ENCODE results near the gene SCRN2. TPM values are rescaled to one million over a fixed set of nuclear protein-coding genes. Genes with fewer than 3 reads are reported as not detected.

The SCRN2 gene
- polyA plus RNA-seq, 1 donor from 2014 or later = 19.8 TPM

- Mint-ChIP-seq H3K4me1 (peaks cover 12 to 23% (median 22%) of the 10 kb centered on the region in 3 donors), H3K4me3 (peak overlapping the region; percentile 88 to 99 (median 95)), H3K27me3 (no peaks in the 10 kb centered on the region), H3K36me3 (no peaks in the 10 kb centered on the region), H3K27ac (peak overlapping the region; percentile 95 to 98 (median 95)), H3K9me3 (no peaks in the 10 kb centered on the region)
Measured at GRCh38 chr17:47830396-47831002, 10.6 kb downstream of the SCRN2 start.

DNA sequence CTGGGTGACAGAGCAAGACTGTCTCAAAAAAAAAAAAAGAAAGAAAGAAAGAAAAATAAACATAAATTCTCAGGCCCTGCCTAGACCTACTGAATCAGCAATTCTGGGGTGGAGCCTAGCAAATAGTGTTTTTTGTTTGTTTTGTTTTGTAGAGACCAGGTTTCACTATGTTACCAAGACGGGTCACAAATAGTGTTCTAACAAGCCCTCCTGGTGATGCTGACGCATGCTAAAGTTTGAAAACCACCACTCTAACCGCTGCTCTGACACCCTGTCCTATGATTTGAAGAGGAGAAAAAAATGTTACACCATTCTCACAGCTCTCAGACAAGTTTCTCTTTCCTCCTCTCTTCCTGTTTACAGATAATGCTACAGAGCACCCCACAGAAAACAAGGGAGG, 11.2 kb downstream of the SCRN2 start:
- H3K9me3 Mint-ChIP-seq = no peaks in the 10 kb centered on the region
- peak overlapping the region in 2 of 3 donors; percentile 95 to 98 for H3K27ac Mint-ChIP-seq
- peak overlapping the region; percentile 88 to 99 (median 95) for H3K4me3 Mint-ChIP-seq
- no peaks in the 10 kb centered on the region for H3K27me3 Mint-ChIP-seq
- H3K36me3 Mint-ChIP-seq = no peaks in the 10 kb centered on the region
- peaks cover 12 to 23% (median 22%) of the 10 kb centered on the region in 3 donors for H3K4me1 Mint-ChIP-seq

DNA sequence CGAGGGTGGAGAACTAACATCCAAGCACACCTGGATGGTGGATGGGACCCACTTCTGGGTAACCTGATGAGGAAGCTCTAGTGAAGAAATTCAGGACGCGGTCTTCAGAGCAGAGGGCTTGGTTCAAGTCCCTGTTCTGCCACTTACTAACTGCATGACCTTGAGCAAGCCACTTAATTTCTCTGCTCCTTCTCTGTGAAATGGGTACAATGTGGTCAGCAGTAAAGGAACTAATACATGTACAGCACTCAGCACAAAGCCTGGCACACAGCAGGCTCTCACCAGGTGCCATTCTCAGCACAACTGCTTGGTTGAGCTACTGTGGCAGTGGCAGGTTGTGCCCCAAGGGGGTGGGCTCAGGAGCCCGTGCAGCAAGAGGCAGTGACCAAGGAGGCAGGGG, 17.6 kb downstream of the SCRN2 start:
- Mint-ChIP-seq H3K4me3 (no peak overlapping the region), H3K27ac (no peak overlapping the region), H3K36me3 (no peaks in the 10 kb centered on the region), H3K4me1 (peaks cover 4 to 13% (median 12%) of the 10 kb centered on the region in 3 donors), H3K27me3 (no peaks in the 10 kb centered on the region), H3K9me3 (no peaks in the 10 kb centered on the region)

DNA sequence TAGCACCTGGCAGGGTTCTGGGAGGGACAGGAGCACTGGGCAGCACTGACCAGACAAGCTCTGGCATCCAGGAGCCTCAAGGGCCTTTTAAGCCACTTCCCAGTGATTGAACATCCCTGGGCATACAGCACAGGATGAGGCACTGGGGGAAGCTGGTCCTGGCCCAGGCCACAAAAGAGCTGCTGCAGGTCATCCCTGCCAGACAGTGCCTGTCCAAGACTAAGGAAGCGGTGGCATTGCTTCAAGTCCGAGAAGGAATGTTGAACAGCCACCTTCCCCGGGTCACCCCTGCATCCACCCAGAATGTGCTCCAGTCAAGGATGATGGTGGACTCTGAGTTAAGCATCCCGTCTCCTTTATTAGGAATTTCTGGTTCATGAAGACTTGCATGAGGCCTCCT, 18.3 kb downstream of the SCRN2 start:
- Mint-ChIP-seq H3K4me1 (peaks cover 4 to 13% (median 12%) of the 10 kb centered on the region in 3 donors), H3K27ac (no peak overlapping the region), H3K36me3 (peaks cover 3% of the 10 kb centered on the region), H3K9me3 (no peaks in the 10 kb centered on the region), H3K27me3 (no peaks in the 10 kb centered on the region), H3K4me3 (no peak overlapping the region)

DNA sequence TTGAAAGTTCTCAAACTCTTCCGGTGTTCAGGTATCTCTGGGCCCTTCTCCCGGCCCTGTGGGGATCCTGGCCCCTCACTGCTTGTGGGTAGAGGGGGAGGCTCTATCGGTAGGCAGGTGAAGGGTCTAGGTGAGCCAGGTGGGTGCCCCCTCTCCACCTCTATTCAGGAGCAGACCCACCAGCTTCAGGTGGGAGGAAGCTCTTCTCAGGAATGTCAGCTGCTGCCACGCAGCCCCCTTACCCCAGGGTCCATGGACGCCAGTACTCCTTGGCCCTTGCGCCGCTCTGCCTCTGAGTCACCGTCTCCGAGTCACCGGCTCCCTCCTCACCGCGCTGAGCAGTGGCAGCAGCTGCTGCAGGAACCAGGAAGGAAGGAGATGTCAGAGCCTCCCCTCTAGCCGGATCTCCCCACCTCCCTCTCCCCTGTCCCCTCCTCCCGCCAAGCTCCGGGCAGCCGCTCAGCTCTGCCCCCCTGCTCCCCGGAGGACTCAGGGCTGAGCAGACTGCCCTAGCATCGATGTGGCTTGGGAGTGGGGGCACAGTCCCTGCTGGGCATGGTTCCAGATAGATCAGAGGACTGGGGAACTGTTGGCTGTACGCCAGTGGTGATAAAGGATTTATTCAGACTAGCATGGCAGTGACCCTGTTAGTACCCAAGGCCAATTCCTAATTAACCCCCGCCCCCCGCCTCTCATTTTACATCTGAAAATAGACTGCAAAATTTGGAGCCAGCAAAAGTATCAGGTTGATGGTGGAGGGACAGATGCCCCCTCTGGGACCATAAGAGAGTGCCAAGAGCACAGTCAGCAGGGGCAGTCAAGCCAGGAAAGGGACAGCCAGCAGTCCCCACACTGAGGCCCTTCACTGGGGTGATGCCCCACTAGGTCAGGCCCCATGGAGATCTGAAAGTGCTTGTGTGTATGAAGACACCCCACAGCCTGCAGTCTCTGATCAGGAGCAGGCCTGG, 19.4 kb downstream of the SCRN2 start, which contains the start of gene OSBPL7:
OSBPL7 (minus strand) TSS at position 371 of the 968 bp plus-strand sequence. CDS start 1,516 bp downstream, outside the sequence.
- Mint-ChIP-seq H3K4me1 (peaks cover 4 to 13% (median 12%) of the 10 kb centered on the region in 3 donors), H3K36me3 (peaks cover 3% of the 10 kb centered on the region), H3K27me3 (no peaks in the 10 kb centered on the region)

DNA sequence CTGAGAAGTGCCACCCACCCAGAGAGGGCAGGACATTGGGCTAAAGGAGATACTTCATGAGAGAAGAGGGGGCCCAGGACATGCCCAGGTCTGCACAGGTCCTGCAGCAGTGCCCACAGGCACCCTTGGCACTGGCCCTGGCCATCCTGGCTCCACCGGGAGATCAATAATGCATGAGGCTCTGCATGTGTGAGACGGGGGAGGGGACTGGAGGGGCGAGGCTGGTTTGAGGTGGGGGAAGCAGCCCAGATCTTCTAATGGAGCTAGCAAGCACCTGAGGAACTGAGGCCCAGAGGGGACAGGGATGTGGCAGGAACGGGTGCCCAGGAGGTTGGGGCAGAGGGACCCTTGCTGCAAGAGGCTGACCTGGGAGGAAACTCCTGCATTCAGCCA, 20.0 kb downstream of the SCRN2 start:
- peak overlapping the region; percentile 87 to 99 (median 98) for H3K4me3 Mint-ChIP-seq

More for the DNA sequence above, 19.4 kb downstream of the SCRN2 start, which contains the start of gene OSBPL7:
- Mint-ChIP-seq H3K27ac (peak within 1 kb of the TSS in 2 of 3 donors; percentile 72 to 96), H3K4me3 (peak within 1 kb of the TSS; percentile 87 to 99 (median 98)), H3K9me3 (no peaks in the 10 kb centered on the region)

GRCh38 chr17:47820033-47820789, 20.9 kb downstream of the SCRN2 start:
- H3K4me1 Mint-ChIP-seq = peaks cover 4 to 13% (median 12%) of the 10 kb centered on the region in 3 donors
- H3K27me3 Mint-ChIP-seq = no peaks in the 10 kb centered on the region
- H3K36me3 Mint-ChIP-seq = peaks cover 3% of the 10 kb centered on the region
- peak overlapping the region; percentile 45 to 99 (median 92) for H3K4me3 Mint-ChIP-seq
- peak overlapping the region in 1 of 3 donors; percentile 96 for H3K27ac Mint-ChIP-seq
- no peaks in the 10 kb centered on the region for H3K9me3 Mint-ChIP-seq

More for the DNA sequence above, 20.0 kb downstream of the SCRN2 start:
- no peaks in the 10 kb centered on the region for H3K27me3 Mint-ChIP-seq
- H3K27ac Mint-ChIP-seq = peak overlapping the region in 2 of 3 donors; percentile 72 to 96
- peaks cover 4 to 13% (median 12%) of the 10 kb centered on the region in 3 donors for H3K4me1 Mint-ChIP-seq
- H3K9me3 Mint-ChIP-seq = no peaks in the 10 kb centered on the region
- peaks cover 3% of the 10 kb centered on the region for H3K36me3 Mint-ChIP-seq

DNA sequence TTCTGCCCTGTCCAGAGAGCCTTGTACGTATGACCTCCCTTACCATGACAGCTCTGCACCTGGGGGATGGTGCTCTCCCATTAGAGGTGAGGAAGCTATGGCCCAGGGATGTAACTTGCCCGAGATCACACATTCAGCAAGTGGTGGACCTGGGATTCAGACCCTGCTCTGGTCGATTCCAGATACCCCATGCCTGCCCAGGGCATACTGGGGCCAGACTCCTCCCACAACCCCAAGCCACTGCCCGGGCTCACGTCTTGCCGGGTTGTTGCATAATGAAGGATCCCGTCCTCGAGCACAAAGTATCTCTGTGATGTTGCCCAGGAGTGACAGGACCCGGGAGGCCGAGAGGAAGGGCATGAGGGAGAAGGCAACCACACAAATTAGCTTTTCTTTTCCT, 21.6 kb downstream of the SCRN2 start:
- Mint-ChIP-seq H3K4me1 (peaks cover 2 to 13% (median 12%) of the 10 kb centered on the region in 3 donors), H3K36me3 (peaks cover 3% of the 10 kb centered on the region), H3K27ac (no peak overlapping the region), H3K27me3 (no peaks in the 10 kb centered on the region), H3K9me3 (no peaks in the 10 kb centered on the region), H3K4me3 (peak overlapping the region in 3 of 4 donors; percentile 6 to 65 (median 35))

DNA sequence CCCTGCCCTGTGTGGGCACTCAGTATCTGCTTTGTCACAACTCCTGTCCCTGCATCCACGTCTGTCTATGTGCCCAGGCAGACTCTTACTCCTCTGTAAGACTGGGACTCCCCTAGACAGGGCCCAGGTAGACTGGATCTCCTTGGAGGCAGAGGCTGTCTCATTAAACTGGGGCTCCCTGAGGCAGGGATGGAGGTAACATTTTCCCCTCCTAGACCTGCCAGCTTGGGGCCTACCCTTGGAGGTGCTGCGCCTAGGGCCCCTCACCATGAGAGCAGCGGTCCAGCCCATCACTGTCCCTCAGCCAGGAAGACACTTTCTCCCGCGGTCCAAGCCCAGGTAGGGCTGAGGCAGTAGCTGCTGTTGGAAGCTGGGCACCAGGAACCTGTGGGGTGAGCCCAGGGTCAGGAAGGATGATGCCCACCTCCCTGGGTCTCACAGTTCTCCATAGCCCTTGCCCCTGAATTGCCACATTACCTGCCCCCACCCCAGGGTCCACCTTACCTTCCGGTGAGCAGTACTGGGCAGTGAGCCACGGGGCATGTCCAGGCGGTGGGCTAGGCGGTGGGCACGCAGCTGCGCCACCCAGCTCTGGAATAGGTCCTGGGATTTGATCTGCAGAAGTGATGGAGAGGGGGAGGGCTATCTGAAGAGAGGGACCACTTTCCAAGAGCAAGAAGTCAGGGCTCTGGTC, 22.9 kb downstream of the SCRN2 start:
- Mint-ChIP-seq H3K36me3 (peaks cover 3% of the 10 kb centered on the region), H3K4me3 (peak overlapping the region in 1 of 4 donors; percentile 56), H3K27ac (no peak overlapping the region), H3K4me1 (peaks cover 0 to 13% (median 12%) of the 10 kb centered on the region in 3 donors), H3K27me3 (no peaks in the 10 kb centered on the region), H3K9me3 (no peaks in the 10 kb centered on the region)

DNA sequence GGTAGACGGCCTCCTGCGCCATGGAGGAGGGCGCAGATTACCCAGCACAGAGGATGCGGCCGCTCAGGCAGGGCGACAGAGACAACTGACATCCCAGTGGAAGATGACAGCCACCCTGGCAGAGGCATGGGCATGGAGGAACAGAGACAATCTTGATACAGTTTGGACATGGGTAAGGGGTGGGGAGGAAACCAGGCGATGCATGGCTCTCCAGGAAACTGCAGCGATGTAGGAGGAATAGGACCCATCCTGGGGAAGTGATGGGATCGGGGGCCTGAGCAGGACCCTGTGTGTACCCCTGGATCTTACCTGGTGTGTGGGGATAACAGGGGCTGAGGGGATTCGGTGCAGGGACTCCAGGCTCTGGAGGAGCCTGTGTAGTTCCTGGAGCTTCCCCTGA, 24.1 kb downstream of the SCRN2 start:
- H3K27me3 Mint-ChIP-seq = no peaks in the 10 kb centered on the region
- H3K9me3 Mint-ChIP-seq = no peaks in the 10 kb centered on the region
- H3K36me3 Mint-ChIP-seq = peaks cover 3% of the 10 kb centered on the region
- H3K4me1 Mint-ChIP-seq = peaks cover 0 to 13% (median 12%) of the 10 kb centered on the region in 3 donors
- H3K27ac Mint-ChIP-seq = no peak overlapping the region
- no peak overlapping the region for H3K4me3 Mint-ChIP-seq

GRCh38 chr17:47816111-47816735, 24.9 kb downstream of the SCRN2 start:
- Mint-ChIP-seq H3K4me1 (peaks cover 0 to 9% (median 8%) of the 10 kb centered on the region in 3 donors), H3K27me3 (no peaks in the 10 kb centered on the region), H3K9me3 (no peaks in the 10 kb centered on the region), H3K27ac (no peak overlapping the region), H3K4me3 (no peak overlapping the region), H3K36me3 (peaks cover 5% of the 10 kb centered on the region)

DNA sequence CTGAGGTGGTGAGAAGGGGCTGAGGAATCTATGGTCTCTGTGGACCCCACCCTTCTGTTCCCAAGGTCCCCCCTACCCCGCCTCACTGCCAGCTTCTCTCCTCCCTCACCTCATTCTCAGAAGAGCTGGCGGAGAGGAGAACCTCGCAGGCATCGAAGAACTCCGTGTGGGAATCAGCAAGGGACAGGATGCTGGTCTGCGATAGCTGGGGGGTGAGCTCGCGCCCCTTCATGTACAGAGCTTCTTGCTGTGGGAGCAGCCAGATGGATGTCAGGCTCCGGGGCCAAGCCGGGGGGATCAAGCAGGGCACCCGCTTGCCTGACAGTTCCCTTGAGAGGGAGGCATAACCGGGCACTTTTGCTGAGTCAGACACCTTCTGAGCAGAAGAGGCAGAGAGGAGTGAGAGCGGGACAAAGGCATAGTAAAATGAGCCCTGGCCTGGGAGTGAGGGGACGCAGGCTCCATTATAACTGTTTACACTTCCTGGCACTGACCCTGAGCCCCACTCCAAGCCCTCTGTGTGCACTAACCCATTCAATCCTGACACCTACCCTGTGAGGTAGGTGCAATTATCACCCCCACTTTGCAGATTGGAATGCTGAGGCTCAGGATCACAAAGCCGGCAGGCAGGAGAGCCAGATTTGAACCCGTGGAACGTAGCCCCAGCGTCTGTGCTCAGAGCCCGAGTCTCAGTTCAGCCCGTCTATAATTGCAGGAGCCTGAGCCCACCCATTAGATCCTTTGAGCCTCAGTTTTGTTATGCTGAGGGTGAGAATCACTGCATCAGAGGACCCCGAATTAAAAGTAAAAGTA, 25.8 kb downstream of the SCRN2 start:
- no peak overlapping the region for H3K27ac Mint-ChIP-seq
- no peak overlapping the region for H3K4me3 Mint-ChIP-seq
- H3K36me3 Mint-ChIP-seq = peaks cover 7% of the 10 kb centered on the region
- H3K27me3 Mint-ChIP-seq = no peaks in the 10 kb centered on the region
- peaks cover 0 to under 1% (median 0%) of the 10 kb centered on the region in 3 donors for H3K4me1 Mint-ChIP-seq
- H3K9me3 Mint-ChIP-seq = no peaks in the 10 kb centered on the region

DNA sequence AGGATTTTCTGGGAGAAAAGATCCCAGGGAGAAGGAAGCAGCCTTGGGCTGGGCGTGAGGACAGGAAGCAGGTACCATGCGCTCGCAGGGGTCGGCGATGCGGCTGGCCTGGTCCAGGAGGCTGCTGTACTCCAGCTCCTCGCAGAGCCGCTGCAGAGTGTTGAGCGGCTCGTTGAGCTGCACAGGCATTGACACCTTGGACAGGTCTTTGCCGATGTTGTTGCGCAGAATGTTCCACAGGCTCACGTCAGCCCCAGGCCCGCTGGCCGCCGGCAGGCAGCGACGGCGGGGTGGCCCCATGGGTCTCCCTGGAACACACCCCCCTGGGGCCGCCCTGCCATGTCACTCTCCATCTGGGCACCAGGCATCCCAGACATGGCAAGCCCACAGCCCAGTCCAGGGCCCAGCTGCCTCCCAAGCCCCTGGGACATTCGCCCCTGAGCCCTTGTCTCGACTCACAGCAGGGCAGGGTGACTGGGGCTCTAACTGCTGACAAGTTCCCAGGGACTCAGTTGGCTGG, 27.5 kb downstream of the SCRN2 start:
- H3K27me3 Mint-ChIP-seq = no peaks in the 10 kb centered on the region

More for the DNA sequence above, 27.5 kb downstream of the SCRN2 start:
- H3K9me3 Mint-ChIP-seq = no peaks in the 10 kb centered on the region
- H3K4me1 Mint-ChIP-seq = no peaks in the 10 kb centered on the region
- no peak overlapping the region for H3K4me3 Mint-ChIP-seq
- H3K27ac Mint-ChIP-seq = no peak overlapping the region
- peaks cover 9% of the 10 kb centered on the region for H3K36me3 Mint-ChIP-seq

Measured in IgD-negative memory B cell (primary cell).